ENCODE data around the gene SETD1B.

Gene SETD1B

DNA sequence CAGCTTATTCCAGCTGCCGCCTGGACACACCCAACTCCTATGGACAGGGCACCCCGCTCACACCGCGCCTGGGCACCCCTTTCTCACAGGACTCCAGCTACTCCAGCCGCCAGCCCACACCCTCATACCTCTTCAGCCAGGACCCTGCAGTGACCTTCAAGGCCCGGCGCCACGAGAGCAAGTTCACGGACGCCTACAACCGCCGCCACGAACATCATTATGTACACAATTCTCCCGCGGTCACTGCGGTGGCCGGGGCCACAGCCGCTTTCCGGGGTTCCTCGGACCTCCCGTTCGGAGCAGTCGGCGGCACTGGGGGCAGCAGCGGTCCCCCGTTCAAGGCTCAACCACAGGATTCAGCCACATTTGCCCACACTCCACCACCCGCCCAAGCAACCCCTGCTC is 5.9 kb downstream of the SETD1B start:
- no peak for DNase-seq

DNA sequence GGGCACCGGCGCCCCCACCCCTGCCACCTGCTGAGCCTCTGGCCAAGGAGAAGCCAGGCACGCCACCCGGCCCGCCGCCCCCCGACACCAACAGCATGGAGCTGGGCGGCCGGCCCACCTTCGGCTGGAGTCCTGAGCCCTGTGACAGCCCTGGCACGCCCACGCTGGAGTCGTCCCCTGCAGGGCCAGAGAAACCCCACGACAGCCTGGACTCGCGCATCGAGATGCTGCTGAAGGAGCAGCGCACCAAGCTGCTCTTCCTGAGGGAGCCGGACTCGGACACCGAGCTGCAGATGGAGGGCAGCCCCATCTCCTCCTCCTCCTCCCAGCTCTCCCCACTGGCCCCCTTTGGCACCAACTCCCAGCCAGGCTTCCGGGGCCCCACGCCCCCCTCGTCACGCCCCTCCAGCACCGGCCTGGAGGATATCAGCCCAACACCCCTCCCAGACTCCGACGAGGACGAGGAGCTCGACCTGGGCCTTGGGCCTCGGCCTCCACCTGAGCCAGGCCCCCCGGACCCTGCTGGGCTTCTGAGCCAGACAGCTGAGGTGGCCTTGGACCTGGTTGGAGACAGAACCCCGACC is 6.5 kb downstream of the SETD1B start:
- DNase-seq, result no peak

DNA sequence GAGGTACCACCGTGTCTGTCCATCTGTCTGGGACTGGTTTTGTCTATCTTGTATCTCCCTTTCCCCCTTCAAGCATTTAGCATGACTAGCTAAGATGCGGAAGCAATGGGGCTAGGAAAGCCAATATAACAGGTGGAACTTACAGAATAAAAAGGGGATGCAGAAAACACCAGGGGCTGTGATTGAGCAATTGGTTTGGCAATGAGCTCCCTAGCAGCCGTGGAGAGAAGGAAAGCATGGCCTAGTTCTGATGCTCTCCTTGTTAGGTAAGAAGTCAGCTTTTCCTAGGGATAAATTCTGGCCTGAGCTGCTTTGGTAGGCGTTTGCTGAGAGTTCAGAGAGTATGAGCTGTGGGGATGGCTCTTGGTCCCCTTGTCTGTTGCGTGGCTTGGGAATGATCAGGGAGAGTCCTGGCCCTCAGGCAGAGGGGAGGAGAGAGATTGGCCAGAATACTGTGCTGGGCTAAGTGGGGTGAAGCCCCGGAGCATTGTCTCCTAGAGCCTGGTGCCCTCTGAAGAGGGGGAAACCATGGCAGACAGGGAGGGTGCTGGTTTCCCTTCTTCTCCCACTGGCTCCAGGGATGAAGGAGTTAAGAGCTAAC is 7.1 kb downstream of the SETD1B start:
- no peak for DNase-seq

DNA sequence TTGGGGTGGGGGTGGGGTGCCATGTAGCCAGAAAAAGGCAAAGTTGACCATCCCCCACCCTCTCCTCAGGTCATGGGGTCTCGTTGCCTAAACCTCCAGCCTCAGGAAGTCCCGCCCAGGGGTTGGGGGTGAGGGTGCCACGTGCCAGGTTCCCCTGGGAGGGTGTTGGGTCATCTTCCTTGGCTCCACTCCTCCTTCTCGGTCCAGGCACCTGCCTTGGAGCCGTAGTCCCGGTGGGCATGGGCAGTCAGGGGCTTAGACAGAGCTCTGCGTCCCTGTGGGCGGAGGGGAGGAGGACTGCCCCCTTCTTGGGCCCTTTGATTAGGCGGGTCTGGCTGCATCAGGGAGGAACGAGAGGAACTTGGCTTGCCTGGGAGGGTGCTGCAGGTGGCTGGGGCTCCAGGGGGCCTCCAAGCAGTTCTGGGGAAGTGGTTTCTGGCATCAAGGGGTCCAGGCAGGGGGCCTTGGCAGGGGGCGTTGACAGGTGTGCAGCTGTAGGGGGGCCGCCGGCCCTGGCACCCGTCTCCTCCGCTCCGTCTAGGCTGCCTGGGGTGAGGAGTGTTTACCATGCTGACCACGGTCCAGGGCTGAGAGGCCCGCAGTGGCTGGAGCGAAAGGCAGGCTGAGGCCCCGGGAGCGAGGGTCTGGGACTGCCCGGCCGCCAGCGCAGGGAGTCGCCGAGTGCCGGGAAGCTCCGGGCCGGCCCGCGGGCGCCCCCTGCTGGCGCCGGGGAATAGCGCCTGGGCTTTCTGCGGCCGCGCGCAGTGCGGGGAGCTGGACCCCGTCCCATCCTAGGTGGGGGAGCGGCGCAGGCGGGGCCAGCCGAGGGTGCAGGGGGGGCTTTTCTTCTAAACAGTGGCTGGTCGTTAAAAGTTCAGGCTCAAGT is 7.9 kb downstream of the SETD1B start:
- peak; percentile 42 to 60 for DNase-seq

DNA sequence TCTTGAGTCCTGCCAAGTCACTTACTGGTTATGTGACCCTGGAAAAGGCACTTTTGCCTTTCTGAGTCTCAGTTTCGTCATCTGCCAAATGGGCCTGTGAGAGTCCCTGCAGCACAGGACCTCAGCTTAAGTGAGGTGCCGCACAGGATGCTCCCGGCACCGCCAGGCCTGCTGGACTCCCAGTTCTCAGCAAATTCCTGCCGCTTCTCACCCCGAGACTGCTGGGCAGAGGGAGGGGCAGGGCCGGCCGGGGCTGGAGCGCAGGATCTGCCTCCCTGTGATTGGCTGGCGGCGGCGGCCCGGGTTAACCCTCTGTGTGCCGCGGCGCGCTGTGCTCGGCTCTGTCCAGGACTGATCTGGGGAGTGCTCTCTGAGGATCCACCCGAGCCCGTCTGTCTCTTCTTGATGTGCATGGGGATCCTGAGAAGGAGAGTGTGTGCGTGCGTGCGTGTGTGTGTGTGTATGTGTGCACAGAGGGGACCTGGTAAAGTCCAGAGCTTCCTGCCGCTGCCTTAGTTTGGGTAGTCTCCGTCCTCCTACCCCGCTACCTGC is 8.6 kb downstream of the SETD1B start:
- DNase-seq, result no peak

DNA sequence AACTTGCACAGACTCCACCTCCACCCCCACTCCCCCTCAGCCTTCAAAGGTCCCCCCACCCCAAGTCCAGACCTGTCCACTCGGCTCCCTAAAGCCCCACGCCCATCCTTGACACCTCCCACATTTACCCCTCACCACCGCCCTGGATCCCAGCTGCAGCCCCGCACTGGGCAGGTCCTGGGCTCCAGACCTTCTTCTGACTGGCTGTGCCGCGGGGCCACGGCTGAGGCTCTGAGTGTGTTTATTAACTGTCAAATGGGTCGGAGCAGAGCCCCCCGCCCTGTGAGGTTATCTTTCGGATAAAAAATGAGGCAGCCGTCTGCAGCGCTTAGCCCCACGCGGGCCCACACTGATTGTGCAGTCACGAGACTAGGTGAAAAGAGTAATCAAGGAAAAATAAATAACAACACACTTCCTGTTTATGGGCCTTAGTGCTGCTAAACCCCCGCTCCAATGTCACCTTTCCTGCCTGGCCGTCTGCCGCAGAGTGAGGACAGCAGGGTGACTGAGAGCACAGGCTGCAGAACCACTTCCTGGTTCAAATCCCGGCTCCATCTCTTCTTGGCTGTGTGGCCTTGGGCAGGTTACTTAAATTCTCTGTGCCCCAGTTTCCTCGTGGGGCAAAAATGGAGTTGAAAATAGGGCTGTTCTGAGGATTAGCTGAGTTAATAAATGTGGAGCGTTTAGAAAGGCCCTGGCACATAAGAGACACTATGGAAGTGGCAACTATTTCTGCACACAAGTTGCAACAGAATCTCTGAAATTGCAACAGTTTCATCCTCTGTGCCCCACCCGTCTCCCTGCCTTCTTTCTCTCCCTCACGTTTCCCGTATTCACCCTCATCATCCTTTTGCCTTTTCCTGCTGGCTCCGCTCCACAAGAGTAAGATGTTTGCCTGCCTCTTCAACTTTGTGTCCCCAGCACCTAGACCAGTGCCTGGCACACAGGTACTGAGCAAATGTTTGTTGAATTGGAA is 9.4 kb downstream of the SETD1B start:
- no peak for DNase-seq

DNA sequence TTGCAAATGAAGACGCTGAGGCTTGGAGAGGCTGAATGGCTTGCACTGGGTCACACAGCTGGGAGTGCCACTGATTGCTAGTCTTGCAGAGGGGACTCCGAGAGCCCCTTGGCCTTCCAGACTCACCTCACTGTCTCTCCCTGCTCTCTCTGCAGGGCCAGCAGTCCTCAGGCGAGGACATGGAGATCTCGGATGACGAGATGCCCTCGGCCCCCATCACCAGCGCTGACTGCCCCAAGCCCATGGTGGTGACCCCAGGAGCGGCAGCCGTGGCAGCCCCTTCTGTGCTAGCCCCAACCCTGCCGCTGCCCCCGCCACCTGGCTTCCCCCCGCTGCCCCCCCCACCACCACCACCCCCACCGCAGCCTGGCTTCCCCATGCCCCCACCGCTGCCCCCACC is 10.1 kb downstream of the SETD1B start:
- no peak for DNase-seq

DNA sequence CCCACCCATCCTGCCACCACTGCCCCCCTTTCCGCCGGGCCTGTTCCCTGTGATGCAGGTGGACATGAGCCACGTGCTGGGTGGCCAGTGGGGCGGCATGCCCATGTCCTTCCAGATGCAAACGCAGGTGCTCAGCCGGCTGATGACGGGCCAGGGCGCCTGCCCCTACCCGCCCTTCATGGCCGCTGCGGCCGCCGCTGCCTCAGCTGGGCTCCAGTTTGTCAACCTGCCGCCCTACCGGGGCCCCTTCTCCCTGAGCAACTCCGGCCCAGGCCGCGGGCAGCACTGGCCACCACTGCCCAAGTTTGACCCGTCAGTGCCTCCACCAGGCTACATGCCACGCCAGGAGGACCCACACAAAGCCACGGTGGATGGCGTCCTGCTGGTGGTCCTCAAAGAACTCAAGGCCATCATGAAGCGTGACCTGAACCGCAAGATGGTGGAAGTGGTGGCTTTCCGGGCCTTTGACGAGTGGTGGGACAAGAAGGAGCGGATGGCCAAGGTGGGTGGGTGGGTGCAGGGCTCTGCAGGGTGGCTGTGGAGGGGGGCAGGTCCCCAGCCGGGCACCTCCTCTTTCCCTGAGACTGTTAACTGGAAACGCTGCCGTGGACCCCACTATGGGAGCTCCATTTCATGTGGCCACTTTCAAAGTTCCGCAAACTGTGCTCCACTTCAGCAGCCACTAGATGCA is 10.8 kb downstream of the SETD1B start:
- DNase-seq, result no peak

DNA sequence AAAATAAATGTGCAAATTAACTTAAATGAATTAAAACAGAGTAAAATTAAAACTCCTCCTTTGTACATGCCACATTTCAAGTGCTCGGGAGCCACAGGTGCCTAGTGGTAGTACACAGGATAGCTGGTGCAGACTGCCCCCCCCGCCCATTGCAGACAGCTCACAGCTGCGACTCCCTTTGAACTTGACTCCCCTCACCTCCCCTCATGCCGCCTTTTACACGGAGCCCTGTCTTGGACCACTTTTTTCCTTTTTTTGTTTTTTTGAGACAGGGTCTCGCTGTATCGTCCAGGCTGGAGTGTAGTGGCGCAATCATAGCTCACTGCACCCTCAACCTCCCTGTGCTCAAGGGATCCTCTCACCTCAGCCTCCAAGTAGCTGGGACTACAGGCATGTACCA is 11.5 kb downstream of the SETD1B start:
- no peak for DNase-seq

DNA sequence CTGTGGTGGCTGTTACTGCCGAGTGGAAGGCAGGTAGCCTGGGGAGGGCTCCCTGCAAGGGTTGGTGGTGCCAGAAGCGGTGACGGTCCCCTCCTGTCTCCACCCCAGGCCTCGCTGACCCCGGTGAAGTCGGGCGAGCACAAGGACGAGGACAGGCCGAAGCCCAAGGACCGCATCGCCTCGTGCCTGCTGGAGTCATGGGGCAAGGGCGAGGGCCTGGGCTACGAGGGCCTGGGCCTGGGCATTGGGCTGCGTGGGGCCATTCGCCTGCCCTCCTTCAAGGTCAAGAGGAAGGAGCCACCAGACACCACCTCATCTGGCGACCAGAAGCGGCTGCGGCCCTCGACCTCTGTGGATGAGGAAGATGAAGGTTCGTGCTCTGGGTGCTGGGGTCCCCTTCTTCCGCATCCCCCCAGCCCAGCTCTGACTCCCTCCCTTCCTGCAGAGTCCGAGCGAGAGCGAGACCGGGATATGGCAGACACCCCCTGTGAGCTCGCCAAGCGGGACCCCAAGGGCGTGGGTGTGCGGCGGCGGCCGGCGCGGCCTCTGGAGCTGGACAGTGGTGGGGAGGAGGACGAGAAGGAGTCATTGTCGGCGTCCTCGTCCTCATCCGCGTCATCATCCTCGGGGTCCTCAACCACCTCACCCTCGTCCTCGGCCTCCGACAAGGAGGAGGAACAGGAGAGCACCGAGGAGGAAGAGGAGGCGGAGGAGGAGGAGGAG is 13.3 kb downstream of the SETD1B start:
- no peak for DNase-seq

DNA sequence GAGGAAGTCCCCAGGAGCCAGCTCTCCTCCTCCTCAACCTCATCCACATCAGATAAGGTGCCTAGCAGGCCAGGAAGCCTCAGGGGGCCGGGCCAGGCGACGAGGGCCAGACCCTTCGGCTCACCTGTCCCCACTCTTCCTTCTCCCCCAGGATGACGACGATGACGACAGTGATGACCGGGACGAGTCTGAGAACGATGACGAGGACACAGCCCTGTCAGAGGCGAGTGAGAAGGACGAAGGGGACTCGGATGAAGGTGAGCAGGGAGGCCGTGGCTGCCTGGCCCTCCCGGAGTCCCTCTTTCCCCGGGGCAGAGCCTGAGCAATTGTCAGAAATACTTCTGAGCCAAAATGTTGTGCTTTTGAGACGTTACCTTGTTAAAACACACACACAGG is 13.8 kb downstream of the SETD1B start:
- no peak for DNase-seq

DNA sequence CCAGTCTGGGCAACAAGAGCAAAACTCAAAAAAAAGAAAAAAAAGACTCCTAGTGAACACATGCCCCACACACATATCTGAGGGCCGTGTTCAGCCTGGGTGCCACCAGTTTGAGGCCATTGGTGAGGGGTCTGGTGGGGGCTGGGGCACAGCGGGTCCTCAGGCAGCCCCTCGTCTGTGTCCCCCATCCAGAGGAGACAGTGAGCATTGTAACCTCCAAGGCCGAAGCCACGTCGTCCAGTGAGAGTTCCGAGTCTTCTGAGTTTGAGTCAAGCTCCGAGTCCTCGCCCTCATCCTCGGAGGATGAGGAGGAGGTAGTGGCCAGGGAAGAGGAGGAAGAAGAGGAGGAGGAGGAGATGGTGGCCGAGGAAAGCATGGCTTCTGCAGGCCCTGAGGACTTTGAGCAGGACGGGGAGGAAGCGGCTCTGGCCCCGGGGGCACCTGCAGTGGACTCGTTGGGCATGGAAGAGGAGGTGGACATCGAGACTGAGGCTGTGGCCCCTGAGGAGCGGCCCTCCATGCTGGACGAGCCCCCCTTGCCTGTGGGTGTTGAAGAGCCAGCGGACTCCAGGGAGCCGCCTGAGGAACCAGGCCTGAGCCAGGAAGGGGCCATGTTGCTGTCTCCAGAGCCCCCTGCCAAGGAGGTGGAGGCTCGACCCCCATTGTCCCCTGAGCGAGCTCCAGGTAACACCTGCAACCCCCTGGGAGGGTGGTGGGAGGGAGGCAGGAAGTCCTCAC is 15.6 kb downstream of the SETD1B start:
- DNase-seq, result no peak

DNA sequence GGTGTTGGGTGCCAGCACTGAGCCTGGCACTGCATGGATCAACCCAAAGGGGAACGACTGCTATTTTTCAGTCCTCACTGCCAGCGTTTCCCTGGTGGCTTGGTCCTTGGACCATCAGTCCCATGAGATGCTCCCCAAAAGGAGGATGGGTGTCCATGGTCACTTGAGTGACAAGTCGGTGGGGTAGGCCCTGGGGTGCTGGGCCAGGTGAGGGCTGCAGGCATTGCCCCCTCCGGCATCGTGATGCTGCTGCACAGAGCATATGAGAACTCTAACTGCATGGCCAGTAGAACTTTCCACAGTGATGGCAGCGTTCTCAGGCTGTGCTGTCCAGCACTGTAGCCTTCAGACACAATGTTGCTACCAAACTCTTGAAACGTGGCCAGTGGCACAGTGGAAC is 16.2 kb downstream of the SETD1B start:
- DNase-seq, result no peak

DNA sequence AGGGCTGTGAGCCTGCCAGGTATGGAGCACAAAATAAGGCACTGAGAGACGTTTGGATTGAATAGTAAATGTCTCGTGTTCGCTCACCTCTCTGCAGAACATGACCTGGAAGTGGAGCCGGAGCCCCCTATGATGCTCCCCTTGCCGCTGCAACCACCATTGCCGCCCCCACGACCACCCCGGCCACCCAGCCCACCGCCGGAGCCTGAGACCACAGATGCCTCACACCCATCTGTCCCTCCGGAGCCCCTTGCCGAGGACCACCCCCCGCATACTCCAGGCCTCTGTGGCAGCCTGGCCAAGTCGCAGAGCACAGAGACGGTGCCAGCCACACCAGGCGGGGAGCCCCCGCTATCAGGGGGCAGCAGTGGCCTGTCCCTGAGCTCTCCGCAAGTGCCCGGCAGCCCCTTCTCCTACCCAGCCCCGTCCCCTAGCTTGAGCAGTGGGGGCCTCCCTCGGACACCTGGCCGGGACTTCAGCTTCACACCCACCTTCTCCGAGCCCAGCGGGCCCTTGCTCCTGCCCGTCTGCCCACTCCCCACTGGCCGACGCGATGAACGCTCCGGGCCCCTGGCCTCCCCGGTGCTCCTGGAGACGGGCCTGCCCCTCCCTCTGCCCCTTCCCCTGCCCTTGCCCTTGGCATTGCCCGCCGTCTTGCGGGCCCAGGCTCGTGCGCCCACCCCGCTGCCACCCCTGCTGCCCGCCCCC is 18.7 kb downstream of the SETD1B start:
- no peak for DNase-seq

DNA sequence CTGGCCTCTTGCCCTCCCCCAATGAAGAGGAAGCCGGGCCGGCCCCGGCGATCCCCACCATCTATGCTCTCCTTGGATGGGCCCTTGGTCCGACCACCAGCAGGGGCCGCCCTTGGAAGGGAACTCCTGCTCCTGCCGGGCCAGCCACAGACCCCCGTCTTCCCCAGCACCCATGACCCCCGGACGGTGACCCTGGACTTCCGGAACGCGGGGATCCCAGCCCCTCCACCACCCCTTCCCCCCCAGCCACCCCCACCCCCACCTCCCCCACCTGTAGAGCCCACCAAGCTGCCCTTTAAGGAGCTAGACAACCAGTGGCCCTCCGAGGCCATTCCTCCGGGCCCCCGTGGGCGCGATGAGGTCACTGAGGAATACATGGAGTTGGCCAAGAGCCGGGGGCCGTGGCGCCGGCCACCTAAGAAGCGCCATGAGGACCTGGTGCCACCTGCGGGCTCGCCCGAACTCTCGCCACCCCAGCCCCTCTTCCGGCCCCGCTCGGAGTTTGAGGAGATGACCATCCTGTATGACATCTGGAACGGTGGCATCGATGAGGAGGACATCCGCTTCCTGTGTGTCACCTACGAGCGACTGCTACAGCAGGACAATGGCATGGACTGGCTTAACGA is 19.4 kb downstream of the SETD1B start:
- DNase-seq, result no peak

DNA sequence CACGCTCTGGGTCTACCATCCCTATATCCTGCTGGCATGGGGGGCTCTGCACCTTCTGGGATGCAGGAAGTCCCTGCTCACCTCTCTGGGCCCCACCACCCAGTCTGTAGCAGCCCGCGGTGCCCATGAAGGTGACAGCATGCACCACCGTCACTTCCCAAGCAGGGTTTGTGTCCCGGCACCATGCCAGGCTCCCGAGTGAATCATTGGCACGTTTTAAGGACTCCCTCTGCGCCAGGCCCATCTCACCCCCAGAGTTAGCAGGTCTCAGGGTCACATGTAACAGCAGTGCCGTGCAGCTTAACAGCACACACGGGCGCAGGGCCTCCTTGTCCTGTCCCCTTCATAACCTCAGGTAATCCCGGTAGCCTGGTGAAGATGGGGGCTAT is 19.9 kb downstream of the SETD1B start:
- no peak for DNase-seq

DNA sequence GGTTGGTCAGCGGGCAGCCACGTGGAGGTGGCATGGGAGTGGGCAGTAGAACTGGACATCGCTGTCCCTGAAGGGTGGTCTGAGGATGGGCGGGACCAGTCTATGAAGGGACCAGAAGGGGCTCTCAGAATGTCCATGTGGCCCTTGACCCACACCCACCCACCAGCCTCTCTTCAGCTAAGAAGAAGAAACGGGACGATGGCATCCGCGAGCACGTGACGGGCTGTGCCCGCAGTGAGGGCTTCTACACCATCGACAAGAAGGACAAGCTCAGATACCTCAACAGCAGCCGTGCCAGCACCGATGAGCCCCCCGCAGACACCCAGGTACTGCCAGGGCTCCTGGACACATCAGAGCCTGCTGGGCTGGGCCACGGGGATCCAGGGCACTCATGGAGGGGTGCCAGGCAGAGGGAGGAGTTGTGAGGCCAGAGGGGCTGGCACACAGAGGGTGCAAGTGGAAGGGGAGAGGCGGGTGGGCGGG is 21.3 kb downstream of the SETD1B start:
- no peak for DNase-seq

DNA sequence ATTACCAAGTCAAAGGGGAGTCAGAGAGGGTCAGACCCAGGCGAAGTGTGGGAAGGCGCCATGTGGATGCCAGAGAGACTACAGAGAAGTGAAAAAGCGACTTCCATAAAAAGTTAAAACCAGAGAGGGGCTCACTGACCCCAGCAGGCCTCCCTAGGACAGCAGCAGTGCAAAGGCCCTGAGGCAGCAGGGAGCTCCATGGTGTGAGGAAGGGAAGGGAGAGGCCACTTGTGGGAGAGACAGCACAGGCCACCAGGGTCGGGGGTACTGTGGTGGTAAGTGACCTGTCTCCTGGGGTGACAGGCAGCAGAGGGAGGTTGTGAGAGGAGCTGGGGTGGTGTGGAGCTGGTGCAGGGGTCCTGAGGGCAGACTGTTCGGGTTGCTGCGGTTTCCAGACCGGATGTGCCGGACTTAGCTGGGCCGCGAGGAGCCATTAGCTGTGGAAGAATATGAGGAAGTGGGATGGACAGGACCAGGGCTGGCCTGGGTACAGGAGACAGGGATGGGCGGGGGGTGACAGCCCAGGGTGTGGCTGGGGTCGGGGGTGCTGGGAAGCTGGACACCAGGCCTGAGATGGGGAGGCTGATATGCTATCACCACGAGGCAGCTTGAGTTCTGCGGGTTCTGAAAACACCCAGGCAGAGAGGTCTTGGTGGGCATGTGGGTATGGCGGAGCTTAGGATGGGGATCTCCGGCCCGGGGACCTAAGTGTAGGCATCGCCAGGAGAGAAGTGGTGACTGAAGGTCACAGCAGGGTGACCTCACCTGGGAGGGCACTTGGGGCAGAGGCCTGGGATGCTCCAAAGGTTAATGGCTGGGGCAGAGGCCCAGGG is 22.7 kb downstream of the SETD1B start:
- DNase-seq, result no peak
